AML-193 (cell line): ENCODE data around the gene LRP2.
A peak's percentile ranks its signal among the peaks of the same experiment; 100 is the strongest.

Source experiments
- DNase-seq, 2 experiments: peaks; one replicate each; lab custom pipeline; 2025; lab: John Stamatoyannopoulos, UW

LRP2 gene

DNA sequence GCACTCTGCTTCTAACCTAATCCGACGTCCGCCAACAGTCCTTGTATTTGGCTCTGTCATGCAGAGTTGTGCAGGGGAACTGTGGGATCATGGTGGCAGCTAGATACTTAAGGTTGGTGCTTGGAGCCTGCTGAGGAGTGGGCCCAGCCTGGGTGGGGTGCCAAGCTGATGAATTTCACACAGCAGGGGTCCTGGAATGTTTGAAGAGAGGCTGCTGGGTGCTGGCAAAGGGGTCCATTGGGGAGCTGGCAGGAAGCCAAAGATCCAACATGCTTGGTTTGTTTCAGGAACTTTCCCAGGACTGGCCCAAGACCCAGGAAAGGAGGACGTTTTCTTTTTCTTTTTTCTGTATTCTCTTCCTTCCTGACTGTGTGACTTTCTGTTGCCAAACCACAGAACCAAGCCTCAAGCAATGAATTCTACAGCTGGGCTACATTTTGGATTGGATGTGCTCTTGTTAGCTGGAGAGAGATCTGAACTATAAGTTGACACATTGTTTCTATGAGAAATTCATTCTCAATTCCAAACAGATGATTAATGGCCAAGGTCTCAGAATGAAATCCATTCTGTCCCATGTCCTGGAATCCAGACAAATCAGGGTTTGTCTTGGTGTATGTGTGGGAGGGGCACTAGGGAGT, 243.1 kb downstream of the LRP2 start:
- no peak for DNase-seq

- DNase-seq, result no peak
These were observed 244.3 kb downstream of the LRP2 start for GRCh38 chr2:169118060-169118459.

DNA sequence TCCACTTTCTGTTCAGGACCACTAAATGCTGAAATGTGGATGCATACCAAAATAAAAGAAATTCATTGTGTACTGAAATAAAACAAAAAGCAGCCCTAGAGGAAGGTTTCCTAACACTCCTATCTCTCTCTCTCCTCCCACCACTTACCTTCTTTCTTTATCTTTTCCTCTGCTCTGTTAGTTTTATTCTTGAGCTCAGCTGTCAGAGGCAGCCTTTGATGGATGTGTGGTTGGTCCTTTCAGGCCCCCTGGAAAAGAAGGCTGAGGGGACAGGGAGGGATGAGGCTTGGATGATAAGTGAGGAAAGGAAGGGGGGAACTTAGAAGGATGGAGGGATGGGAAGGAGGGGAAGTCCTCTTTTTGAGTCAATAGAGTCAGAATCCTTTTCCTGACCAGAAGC, 245.3 kb downstream of the LRP2 start:
- DNase-seq, result no peak

GRCh38 chr2:169116327-169116726, 246.0 kb downstream of the LRP2 start:
- no peak for DNase-seq

DNA sequence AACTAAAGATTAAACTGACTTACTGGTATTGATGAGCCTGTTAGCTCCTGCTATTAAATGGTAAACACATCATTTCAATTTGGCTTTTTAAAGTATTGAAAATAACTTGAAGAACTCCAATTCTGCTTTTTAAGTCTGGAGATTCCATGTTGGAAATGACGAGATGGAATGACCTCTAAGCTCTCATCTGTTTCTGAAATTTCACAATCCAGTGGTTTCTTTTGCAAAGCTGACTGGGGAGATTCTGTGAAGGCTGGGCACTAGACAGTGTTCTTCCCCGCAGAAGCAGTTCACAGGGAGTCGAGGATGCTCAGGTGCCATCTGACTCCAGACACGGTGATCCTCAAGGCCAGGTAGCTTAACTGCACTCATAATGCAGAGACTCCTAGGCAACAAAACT, 248.3 kb downstream of the LRP2 start:
- DNase-seq, result peak; percentile 9 to 13

DNA sequence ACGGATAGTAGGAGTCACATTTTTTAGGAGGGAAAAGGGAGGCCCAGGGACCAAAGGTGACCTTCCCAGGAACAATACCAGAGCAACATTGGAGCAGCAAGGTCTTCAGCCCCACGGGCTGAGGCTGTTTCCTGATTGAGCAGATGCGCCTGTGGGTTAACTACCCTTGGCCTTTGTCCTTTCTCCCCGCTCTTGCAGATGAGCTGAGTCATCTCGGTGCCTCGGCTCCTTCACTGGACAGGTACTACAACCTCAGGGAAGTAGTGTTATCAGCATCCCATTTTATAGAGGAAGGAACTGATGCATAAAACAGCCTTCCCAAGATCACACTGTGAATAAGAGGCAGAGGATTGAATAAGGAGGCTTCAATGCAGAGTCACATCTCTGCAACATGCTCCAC, 249.5 kb downstream of the LRP2 start:
- DNase-seq, result no peak

DNA sequence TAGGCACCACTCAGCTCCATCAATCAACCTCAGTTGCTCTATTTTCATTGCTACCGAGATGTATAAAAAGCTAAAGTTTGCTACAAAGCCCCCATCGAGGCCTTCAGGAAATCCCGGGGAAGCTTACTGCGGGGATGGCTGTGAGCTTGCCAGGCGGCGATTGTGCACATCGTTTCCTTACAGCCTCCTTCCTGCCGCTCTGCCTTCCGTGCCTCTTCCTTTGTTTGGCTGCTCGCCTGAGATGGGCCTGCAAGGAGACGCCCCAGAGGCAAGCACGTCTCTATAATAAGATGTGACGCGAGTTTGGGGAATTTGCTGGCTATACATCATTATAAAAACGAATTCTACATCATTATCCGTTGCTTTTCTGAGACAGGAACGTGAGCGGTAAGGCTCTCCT, 251.4 kb downstream of the LRP2 start:
- DNase-seq, result no peak

DNA sequence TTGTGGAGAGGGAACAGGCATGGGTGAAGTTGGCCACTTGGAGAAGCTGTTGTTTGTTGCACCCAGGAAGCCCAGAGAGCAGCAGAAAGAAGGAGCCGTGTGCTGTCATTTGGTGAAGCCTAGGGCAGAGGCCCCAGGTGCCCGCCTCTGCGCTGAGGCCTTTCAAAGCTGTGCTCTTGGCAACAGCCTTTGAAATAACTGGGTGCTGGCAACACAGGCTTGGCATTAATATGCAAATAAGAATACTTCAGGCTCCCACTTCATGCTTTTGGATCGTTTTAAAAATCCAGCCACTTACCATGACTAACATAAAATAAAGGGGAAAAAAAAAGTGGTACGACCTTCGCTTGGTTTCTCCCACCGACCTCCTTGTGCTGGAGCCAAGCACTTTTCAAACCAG, 251.9 kb downstream of the LRP2 start:
- DNase-seq, result no peak

GRCh38 chr2:169109502-169110409, 252.6 kb downstream of the LRP2 start:
- DNase-seq, result peak; percentile 68 to 72

GRCh38 chr2:169108099-169108884, 254.0 kb downstream of the LRP2 start:
- DNase-seq, result peak; percentile 26 to 36

DNA sequence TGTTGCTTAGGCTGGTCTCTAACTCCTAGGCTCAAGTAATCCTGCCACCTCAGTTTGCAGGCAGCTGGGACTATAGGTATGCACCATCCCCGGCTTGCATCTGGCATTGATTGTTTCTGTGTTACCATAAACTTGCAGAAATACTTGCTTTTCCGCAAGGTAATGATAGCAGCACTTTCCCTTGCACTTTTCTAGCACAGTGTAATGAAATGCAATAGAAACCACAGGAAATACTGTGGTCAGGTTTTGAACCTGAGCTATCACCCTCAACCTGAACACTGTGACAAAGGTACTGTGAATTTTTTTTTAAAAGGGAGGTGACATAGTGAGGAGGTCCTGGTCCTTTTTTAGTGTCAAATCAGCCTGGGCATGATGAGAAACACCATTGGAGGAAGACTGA, 254.7 kb downstream of the LRP2 start:
- peak; percentile 17 to 27 for DNase-seq

DNA sequence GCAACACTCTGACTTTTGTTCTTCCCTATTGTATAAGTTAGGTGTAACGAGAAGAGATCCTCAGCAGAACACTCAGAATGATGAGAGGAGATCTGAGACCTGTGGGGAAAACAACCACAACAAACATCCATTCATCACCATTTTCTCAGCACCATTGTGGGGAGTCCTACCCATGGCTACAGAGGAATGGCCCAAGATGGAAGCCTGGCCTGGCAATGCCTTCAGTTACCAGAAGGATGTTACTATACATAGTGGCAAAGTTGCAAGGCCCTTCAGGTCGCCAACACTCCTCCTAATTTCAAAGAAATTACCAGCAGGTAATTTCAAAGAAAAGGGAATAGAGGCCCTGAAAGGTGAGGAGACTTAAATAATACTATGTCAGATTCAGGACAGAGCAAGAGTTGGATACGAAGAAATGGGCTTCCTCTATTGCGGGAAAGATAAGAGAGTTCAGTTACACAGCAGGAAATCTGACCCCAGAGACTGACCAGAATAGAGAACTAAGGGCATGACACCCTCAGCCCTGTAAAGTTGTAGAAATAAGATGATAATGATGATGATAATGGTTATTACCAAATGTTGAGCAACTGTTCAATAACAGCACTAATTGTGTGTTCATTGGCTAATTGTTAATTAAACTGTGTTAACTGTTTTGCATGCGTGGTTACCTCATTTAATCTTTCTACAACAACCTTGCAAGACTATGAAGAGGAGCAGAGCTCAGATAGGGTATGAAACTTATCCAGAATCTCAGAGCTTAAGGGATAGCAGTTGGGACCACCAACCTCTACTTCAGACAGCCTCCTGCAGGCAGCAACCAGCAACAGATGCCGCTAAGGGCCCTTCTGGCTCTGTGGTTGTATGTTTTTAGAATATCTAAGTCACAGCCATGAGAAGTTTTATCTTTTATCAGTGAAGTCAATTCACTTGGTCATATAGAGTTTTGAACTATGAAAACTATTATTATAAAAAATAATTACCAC, 255.5 kb downstream of the LRP2 start:
- DNase-seq, result peak; percentile 57 to 65

- no peak for DNase-seq
These were observed 256.2 kb downstream of the LRP2 start for GRCh38 chr2:169106134-169106533.

- peak; percentile 13 to 32 for DNase-seq
These were observed 256.9 kb downstream of the LRP2 start for GRCh38 chr2:169105476-169105875.

DNA sequence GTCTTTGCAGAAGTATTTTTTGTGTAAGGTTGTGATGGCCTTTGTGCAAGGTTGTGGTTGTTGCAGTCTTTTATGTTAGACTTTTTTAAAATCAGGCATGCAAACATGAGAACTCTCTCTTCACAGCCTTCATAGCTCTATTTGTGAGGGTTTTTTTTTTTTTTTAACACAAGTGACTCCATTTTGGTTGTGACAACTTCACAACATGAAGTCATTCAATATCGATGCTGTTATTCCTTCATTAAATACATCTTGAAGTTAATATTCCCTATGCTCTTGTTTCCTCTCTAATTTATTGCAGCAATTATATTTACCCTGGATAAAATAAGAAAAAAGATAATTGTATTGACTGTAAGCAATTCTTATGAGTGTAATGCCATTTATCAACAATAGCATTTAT, 257.5 kb downstream of the LRP2 start:
- DNase-seq, result no peak

GRCh38 chr2:169095621-169096105, 266.7 kb downstream of the LRP2 start:
- peak; percentile 77 to 78 for DNase-seq

GRCh38 chr2:169094676-169095075, 267.7 kb downstream of the LRP2 start:
- no peak for DNase-seq

- DNase-seq, result no peak
These were observed 268.8 kb downstream of the LRP2 start for GRCh38 chr2:169093535-169093934.

- peak; percentile 27 to 39 for DNase-seq
These were observed 270.4 kb downstream of the LRP2 start for GRCh38 chr2:169091761-169092519.

GRCh38 chr2:169091256-169091655, 271.1 kb downstream of the LRP2 start:
- DNase-seq, result no peak
